H7 (cell line): Measurements from ENCODE around the gene PI4KA. TPM values are rescaled to one million over a fixed set of nuclear protein-coding genes. Genes with fewer than 3 reads are reported as not detected.
A peak's percentile ranks its signal among the peaks of the same experiment; 100 is the strongest.
"Not testable (repeated sequence)": the region's sequence is repeated elsewhere in the genome, so short reads cannot be mapped to it uniquely, and the experiment has no call there.

ENCODE experiments used
- DNase-seq: peaks from one replicate; pipeline ENCODE4 v3.0.0; 2012
- H3K27me3 ChIP-seq: 2 replicates; pipeline ENCODE4 v1.6.0; 2011; ENCODE audit warnings: mild to moderate bottlenecking, low read length; ENCODE audit not compliant: control insufficient read depth, insufficient read depth
- H3K36me3 ChIP-seq: replicated peaks from 2 replicates; pipeline ENCODE4 v1.5.1; 2011; ENCODE audit warnings: low read length; ENCODE audit not compliant: control insufficient read depth, insufficient read depth
- H3K4me3 ChIP-seq: 2 replicates; pipeline ENCODE4 v1.5.1; 2011; ENCODE audit warnings: low read depth, mild to moderate bottlenecking, control low read depth, low read length, moderate library complexity; ENCODE audit not compliant: insufficient read depth
- total RNA-seq: library from RNA; depleted of rRNA; stranded (reverse); fragments of >200 nt; shearing (Covaris generic); gene quantifications from 2 replicates; pipeline ENCODE4 v1.2.3, GENCODE V29; 2014

Gene PI4KA
- total RNA-seq, 1 experiment from 2014 or later: 28.5 TPM

- Histone ChIP-seq H3K36me3 (no peaks in the 10 kb centered on the region), H3K4me3 (no peak overlapping the region), H3K27me3 (no peaks in the 10 kb centered on the region)
- DNase-seq: no peak
These were observed 115.8 kb downstream of the PI4KA start for GRCh38 chr22:20742764-20743163.

- Histone ChIP-seq H3K27me3 (no peaks in the 10 kb centered on the region), H3K36me3 (no peaks in the 10 kb centered on the region), H3K4me3 (no peak overlapping the region)
- peak; percentile 86 for DNase-seq
These were observed 116.7 kb downstream of the PI4KA start for GRCh38 chr22:20741634-20742581.

GRCh38 chr22:20741008-20741633 lies 117.5 kb downstream of the PI4KA start:
- H3K4me3 ChIP-seq: no peak overlapping the region
- DNase-seq: no peak
- no peaks in the 10 kb centered on the region for H3K36me3 ChIP-seq
- no peaks in the 10 kb centered on the region for H3K27me3 ChIP-seq

GRCh38 chr22:20740222-20740951 lies 118.2 kb downstream of the PI4KA start:
- H3K4me3 ChIP-seq: no peak overlapping the region
- no peaks in the 10 kb centered on the region for H3K27me3 ChIP-seq
- H3K36me3 ChIP-seq: no peaks in the 10 kb centered on the region
- DNase-seq: no peak

- no peak for DNase-seq
- no peaks in the 10 kb centered on the region for H3K27me3 ChIP-seq
- H3K4me3 ChIP-seq: no peak overlapping the region
- no peaks in the 10 kb centered on the region for H3K36me3 ChIP-seq
These were observed 120.1 kb downstream of the PI4KA start for GRCh38 chr22:20738394-20739089.

- not testable (repeated sequence) for H3K36me3 ChIP-seq, DNase-seq, H3K27me3 ChIP-seq, H3K4me3 ChIP-seq
These were observed 121.7 kb downstream of the PI4KA start for GRCh38 chr22:20736891-20737290.

GRCh38 chr22:20735356-20736162 lies 123.1 kb downstream of the PI4KA start:
- not testable (repeated sequence) for H3K27me3 ChIP-seq, H3K36me3 ChIP-seq, DNase-seq, H3K4me3 ChIP-seq

- not testable (repeated sequence) for H3K4me3 ChIP-seq
These were observed 126.2 kb downstream of the PI4KA start for GRCh38 chr22:20732431-20732830.

GRCh38 chr22:20729194-20729593 lies 129.4 kb downstream of the PI4KA start:
- H3K4me3 ChIP-seq: no peak overlapping the region
- peaks cover 5% of the 10 kb centered on the region for H3K36me3 ChIP-seq
- no peak for DNase-seq
- H3K27me3 ChIP-seq: no peaks in the 10 kb centered on the region

More at GRCh38 chr22:20732431-20732830, 126.2 kb downstream of the PI4KA start:
- not testable (repeated sequence) for H3K27me3 ChIP-seq, DNase-seq, H3K36me3 ChIP-seq

- no peak for DNase-seq
- no peaks in the 10 kb centered on the region for H3K27me3 ChIP-seq
- peaks cover 5% of the 10 kb centered on the region for H3K36me3 ChIP-seq
- H3K4me3 ChIP-seq: no peak overlapping the region
These were observed 130.0 kb downstream of the PI4KA start for GRCh38 chr22:20728523-20729190.

GRCh38 chr22:20727118-20728015 lies 131.2 kb downstream of the PI4KA start:
- Histone ChIP-seq H3K27me3 (no peaks in the 10 kb centered on the region), H3K36me3 (peaks cover 5% of the 10 kb centered on the region), H3K4me3 (no peak overlapping the region)
- no peak for DNase-seq

- DNase-seq: no peak
- Histone ChIP-seq H3K27me3 (no peaks in the 10 kb centered on the region), H3K36me3 (peaks cover 5% of the 10 kb centered on the region)
These were observed 132.5 kb downstream of the PI4KA start for GRCh38 chr22:20725987-20726558.

More at GRCh38 chr22:20725987-20726558, 132.5 kb downstream of the PI4KA start:
- no peak overlapping the region for H3K4me3 ChIP-seq
